Neural cell (in vitro differentiated cells): Measurements from ENCODE around the gene PDE10A.

Source experiments
- EP300 ChIP-seq: fragments of 450-650 bp; conservative IDR thresholded peaks from 2 replicates; pipeline ENCODE4 v1.6.1; 2014; ENCODE audit warnings: antibody characterized with exemption, mild to moderate bottlenecking, moderate library complexity; ENCODE audit not compliant: poor library complexity, severe bottlenecking
- EZH2 ChIP-seq: fragments of 200-600, 300-800 bp; shearing (Covaris generic), sonication (generic); IDR thresholded peaks from 2 replicates; pipeline ENCODE4 v1.6.1; 2014; ENCODE audit warnings: antibody characterized with exemption, low read length, borderline replicate concordance, mild to moderate bottlenecking; ENCODE audit not compliant: insufficient read depth, poor library complexity, severe bottlenecking
- TAF1 ChIP-seq: IDR thresholded peaks from 2 replicates; pipeline ENCODE4 v1.6.1; 2012; ENCODE audit warnings: low read depth
- TF ChIP-seq, protein P1 (sequence below): fragments of 450-650 bp; IDR thresholded peaks from 2 replicates; pipeline ENCODE4 v1.5.1; 2014; ENCODE audit warnings: antibody characterized with exemption, mild to moderate bottlenecking, moderate library complexity; ENCODE audit not compliant: poor library complexity, severe bottlenecking

DNA sequence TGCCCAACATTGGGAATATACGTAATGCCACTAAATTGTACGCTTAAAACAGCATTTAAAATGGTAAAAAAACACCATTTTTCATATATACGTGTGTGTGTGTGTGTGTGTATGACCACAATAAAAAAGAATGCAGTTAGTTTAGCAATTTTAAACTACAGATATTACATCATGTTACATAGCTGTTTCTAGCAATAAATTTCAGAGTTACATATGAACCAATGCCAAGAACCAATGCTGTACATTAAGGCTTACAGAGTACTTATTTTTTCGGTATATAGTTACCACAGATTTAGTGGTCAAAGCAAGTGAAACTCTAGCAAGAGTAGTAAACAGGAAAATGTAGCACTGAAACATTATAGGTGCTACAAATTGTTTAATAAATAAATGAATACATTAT is 119.3 kb downstream of the PDE10A start:
- TF ChIP-seq, protein P1, sequence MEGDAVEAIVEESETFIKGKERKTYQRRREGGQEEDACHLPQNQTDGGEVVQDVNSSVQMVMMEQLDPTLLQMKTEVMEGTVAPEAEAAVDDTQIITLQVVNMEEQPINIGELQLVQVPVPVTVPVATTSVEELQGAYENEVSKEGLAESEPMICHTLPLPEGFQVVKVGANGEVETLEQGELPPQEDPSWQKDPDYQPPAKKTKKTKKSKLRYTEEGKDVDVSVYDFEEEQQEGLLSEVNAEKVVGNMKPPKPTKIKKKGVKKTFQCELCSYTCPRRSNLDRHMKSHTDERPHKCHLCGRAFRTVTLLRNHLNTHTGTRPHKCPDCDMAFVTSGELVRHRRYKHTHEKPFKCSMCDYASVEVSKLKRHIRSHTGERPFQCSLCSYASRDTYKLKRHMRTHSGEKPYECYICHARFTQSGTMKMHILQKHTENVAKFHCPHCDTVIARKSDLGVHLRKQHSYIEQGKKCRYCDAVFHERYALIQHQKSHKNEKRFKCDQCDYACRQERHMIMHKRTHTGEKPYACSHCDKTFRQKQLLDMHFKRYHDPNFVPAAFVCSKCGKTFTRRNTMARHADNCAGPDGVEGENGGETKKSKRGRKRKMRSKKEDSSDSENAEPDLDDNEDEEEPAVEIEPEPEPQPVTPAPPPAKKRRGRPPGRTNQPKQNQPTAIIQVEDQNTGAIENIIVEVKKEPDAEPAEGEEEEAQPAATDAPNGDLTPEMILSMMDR = no peak
- TF ChIP-seq EP300 (no peak), TAF1 (no peak), EZH2 (no peak)
